HG03565 (cell line): Measurements from ENCODE around the gene DIPK1C.

ENCODE experiments used
- ATAC-seq: cut with Tn5 transposase; IDR thresholded peaks from one replicate; pipeline ENCODE4 v1.9.1; 2021; ENCODE audit warnings: mild to moderate bottlenecking, moderate library complexity; ENCODE audit not compliant: unreplicated experiment

DIPK1C gene

DNA sequence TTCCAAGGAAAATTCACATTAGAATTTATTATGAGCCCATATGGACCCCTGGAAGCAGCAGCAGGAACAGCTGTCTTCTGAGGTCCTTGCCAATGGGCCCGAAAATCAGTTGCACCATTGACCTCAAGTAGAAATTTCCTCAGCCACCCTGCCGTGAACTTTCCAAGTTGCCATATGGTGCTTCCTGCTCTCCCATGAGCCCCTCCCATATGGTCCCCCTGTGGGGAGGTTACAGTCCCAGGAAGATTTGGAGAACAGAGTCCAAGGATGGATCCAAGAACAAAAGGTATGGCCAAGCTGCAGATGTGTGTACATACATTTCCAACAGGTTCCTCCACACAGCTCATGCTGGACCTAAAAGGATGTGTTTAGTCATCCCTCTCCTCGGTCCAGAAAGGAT lies 34.6 kb downstream of the DIPK1C start:
- no peak for ATAC-seq

DNA sequence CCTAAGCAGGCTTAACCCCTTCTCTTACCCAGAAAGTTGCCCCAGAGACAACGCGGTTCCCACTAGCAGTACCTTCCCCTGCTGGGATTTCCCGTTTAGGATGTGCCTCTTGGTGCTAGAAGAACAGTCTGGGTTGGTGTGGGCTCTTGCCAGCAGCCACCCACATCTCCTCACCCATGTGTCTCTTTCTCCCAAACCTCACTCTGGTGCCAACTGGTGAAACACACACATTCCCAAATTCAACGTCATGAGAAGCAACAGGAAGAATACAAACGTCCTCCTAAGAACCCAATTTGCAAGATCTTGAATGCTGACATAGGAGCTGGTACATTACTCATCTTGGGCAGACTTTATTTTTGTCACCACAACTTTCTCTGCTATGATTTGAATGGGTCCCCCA lies 36.2 kb downstream of the DIPK1C start:
- no peak for ATAC-seq

DNA sequence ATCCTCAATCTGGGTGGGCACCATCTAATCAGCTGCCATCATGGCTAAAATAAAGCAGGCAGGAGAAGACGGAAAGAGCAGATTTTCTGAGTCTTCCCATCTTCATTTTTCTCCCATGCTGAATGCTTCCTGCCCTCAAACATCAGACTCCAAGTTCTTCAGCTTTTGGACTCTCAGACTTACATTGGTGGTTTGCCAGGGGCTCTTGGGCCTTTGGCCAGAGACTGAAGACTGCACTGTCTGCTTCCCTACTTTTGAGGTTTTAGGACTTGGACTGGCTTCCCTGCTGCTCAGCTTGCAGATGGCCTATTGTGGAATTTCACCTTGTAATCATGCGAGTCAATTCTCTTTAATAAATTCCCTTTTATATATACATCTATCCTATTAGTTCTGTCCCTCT lies 36.6 kb downstream of the DIPK1C start:
- no peak for ATAC-seq

DNA sequence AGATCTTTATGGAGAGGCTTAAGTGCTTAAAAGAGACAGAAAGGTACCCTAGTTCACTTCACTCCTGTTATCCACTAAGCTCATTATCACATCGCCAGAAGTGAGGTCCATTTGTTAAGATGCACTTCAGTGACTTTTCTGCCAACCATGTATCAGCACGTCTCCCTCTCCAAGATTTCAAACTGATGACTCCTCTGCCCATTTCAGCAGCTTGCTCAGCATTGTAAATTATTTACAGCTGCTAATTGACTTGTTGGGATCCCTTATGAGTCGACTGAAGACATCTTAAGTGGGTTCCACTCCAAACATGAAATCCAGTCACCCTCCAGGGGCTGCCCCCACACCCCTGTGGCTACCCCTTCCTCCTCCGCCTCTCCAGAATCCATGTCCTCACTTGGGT lies 37.3 kb downstream of the DIPK1C start:
- no peak for ATAC-seq

DNA sequence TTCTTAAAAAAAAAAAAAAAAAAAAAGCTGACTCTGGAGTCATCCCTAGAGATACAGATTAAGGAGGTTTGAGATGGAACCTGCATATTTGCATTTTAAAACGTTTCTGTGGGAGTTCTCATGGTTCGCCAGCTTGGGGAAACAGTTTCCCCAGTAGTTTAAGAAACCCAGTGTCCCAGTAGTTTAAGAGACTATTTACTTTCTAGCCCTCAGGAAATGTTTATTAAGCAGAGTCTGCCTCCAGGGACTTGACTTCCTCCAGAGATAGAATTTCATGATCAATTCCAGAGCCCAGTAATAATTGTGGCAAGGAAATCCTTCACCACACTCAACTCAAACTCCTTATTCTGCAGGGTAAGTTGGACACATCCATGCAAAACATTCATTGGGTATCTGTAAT lies 39.1 kb downstream of the DIPK1C start:
- ATAC-seq = no peak

DNA sequence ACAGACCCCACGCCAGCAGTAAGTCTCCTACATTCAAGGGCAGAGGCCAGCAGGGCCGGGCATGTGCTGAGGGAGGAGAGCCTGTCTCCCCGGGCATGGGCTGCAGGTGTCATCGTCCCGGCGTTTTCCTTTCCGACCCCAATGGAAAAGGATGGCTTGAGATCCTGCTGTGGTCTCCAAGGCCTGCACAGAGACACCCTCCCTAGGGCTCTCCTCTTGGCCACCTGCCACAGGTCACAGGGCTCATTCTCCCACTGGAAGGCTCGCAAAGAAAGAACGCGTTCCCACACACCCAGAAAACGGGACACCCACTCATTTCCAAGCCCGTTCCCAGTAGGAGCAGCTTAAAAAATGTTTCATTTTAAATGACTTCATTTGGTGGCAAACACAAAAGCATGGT lies 41.0 kb downstream of the DIPK1C start:
- no peak for ATAC-seq

DNA sequence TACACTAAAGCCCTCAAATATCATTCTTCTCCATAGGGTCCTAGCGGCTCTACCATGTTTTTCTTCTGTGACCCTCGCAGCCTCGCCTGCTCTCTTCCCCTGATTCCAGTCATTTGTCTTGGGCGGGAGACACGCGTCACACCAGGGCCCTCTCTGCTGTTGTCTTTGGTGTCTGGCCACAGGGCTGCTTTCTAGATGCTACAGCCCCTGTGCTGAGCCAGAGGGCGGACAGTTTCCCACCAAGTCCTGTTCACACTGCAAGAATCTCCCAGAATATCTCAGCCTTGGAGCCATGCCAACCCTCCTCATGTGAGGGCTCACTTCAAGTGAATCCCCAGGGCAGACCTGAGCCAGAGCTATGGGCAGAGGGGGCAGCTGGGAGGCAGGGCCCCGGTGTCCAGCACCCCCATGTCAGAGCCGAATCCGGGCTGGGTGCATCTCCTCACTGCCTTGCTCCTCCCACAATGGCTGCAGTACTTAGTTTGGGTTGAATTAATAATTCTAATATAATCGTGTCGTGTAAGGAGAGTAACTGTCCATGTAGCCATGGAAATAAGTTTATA lies 42.1 kb downstream of the DIPK1C start:
- ATAC-seq = no peak

DNA sequence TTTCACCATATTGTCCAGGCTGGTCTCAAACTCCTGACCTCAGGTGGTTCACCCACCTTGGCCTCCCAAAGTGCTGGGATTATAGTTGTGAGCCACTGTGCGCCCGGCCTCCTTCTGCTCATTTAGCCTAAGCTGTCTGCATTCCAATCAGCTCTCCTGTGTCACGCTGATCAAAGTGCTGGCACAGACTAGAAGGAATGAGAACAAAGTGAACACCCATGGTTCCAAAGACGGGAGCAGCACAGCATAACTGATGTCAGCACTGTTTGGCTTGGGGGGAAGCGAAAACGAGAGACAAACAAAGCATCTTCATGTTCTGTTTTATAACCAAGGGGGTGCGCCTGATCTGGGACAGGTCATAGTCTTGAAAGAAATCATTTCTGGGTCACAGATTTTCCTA lies 43.3 kb downstream of the DIPK1C start:
- ATAC-seq = no peak

DNA sequence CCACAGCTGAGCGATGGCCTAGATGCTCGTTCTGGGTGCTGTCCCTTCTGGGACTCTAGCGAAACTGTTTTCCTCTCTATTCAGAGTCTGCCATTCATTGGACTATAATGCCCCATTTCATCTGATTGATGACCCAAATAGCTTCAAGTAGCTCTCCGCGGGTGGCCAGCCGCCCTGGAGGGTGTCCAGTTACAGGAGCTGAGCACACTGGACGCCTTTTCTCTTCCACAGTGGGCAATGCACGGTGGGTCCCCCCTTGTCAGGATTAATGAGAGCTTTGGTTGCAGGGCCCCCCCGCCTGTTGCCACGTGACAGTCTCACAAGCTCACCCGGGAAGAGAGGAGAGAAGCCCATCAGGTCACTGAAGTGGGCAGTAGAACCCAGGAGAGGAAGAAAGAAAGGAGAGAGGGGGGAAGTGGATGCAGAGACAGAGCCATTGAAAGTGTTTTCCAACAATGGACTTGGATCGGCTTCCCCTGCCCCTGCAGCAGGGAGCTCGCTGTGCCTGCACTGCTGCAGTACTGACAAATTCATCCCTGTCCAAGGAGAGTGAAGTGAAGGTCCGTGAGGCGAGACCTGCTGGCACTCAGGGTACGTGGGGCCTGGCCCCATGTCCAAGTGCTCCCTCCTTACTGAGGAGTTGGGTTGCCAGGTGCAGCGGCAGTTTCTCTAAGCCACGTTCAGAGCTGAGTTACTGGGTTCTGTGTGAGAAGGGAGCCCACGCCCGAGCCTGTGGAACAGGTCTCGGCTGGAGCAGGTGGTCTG lies 44.8 kb downstream of the DIPK1C start:
- no peak for ATAC-seq

DNA sequence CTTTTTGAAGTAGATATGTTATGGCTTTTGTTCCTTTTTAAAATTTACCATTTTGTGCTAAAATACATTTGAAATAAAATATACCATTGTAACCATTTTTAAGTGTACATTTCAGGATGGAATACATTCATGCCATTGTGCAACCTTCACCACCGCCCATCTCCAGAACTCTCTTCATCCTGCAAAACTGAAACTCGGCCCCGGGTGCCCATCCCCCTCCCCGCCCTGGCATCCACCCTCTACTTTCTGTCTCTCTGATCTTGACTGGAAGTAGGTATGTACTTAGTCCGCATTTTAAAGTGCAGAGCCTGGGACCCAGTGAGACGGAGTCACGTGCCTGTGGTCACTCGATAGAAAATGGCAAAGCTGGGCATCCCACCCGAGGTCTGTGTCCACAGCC lies 45.6 kb downstream of the DIPK1C start:
- ATAC-seq = no peak

DNA sequence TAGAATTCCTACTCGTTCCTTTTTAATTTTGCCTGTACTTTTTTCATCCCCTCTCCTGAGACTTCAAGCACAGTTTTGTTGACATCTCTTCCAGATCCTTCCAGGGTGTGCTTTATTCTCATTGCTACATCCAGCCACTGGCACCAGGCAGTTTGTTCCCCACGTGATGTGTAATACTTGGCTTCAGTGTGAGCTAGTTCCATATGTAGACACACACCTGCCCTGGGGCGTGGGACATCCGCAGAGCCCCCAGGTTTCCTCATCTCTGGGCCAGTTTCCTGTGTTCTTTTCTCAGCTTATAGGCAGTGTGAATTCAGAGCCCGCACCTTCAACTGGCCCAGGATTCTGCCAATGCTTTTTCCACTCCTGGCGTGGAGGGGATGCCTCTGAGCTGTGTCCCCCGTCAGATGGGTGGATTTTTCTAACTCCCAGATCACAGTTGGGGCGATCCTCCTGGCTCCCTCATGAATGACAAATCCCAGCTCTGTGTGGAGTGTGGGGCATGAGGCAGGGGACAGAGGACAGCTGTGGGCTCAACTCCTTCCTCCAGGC lies 46.6 kb downstream of the DIPK1C start:
- ATAC-seq = no peak

DNA sequence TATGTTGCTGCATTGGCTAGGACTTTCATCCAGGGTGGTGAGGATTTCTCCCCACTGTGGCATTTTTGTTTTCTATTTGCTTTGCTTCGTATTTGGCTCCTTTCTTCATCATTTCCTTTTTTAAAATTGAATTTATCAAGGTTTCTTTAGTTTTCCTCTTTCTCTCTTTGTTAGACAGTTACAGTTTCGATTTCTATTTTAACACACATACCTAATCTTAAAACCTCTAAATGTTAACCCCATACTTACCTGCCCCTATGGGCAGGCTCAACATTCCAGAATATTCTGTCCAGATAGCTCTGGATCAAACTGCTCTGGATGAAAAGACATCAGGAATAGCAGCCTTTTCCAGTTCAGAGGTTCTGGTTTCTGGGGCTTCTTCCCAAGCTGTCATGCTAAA lies 49.2 kb downstream of the DIPK1C start:
- no peak for ATAC-seq

DNA sequence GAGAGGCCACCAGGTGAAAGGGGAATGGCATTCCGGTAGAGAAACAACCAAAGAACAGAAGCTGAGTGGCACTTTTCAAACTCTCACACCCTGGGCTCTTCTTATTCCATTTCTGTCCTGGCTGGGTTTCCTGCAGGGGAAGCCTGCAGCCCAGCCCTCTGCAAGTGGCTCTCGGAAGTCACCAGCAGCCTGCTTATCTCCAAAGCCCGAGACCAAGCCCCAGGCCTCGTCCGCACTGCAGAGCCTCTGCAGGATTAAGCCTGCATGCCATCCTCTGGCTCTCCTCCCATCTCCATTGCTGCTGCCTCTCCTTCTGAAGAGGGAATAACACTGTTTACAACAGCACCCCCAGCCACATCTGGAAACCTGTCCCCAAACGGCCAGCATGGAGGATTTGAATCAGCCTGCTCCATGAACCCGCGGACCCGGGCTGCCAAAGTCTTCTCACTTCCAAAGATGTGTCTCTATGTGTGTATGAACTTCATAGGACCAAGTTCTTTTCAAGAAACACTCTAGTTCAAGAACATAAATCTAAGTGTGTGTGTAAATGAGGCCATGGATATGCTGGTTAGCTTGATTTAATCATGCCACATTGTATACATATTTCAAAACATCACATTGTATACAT lies 54.2 kb downstream of the DIPK1C start:
- no peak for ATAC-seq

DNA sequence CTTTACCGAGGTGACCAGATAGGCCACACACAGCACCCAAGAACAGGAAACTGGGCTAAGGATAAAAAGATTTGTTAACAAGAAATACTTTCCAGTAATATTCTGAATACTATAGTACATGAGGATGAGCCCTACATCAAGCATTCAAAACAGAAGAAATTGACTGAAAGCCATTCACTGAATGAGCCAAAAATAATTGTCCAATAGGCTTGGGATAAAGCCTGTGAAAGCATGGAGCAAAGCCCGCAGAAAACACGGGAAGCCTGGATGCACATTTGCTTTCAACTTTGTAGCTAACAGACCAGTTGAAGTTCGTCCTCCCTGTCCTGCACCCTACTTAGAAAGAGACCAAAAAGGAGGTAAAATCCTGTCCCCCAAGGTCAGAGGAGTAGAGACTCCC lies 56.3 kb downstream of the DIPK1C start:
- no peak for ATAC-seq

DNA sequence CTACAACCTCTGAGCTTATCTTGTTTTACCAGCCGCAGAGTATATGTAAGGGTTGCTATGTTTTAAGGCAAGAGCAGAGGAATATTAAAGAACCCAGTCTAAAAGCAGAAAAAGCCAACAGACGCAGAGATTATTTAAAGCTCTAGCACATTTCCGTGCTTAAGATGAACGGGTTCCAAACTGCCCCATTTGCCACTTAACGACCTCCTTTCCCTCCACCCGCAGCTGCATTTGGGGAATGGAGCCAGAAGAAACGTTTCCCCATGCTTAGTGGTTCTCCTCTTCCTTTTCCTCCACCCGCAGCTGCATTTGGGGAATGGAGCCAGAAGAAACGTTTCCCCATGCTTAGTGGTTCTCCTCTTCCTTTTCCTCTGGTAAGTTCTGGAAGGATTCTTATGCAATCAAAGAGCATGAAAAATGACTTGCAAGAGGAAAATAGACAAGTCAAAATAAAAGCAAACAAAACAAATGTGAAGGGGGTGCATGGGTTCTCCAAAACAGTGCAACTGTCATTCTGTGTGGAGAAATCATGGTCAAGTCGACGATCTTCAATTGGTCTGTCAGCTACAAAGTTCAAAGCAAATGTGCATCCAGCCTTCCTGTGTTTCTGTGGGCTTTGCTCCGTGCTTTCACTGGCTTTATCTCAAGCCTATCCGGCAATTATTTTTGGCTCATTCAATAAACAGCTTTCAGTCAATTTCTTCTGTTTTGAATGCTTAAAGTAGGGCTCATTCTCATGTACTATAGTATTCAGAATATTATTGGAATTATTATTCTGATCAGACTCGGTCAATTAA lies 57.8 kb downstream of the DIPK1C start:
- ATAC-seq = no peak

DNA sequence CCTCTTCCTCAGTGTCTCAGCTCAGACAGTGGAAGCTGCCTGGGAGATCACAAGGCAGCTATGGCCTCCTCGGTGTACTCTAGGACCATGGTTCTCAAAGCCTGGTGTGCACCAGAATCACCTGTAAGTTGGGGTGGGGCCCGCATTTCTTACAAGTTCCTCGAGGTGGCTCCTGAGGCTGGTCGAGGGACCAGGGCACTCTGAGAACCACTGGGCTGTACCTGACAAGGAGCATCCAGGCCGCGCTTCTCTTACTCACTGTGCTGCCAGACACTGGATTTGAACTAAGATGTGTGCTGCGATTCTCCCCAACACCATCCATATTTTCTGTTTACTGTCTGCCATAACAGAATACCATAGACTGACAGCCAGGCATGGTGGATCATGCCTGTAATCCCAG lies 59.5 kb downstream of the DIPK1C start:
- no peak for ATAC-seq

DNA sequence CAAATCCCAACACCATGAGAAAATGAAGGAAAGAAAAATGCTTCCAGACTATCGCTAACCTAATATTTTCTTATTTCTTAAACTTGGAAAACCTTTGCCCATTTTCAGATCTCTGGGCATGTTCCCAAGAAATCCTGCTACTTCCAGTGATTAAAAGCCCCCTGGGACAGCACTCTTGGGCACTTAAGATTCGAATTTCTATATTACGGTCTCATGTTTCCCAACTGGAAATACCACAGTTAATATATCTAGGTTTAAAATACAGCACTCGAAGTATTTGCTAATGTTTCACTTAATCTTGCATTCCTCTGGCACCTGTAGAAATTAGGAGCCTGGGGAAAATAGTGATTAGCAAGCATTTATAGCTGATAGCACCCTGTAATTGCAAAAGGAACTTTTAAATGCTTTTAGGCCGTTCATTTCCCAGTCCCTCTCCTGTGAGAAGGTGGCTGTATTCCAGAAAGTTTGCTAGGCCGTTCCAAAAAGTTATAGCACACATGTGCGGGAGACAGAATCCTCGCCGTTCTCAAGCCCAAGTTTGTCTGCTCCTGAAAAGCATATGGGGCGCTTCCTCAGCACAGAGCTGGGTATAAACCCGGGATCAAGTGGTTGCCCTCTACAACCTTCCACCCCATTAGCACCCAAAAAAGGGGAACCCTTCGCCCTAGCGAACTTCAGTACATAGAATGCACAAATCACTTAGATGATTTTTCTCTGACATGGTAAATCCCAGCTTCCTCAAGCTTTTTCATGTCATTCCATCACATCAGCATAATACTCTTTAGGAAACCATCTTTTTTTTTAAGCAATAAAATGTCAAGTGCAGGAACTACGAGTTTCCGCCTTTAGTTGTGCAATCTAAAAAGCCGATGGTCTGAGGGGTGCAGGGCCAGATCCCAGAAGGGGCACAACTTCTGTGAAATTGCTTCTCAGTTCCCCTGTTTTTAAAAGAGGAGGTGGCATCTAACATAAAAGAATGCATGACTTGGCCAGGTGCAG lies 60.6 kb downstream of the DIPK1C start:
- ATAC-seq = no peak

DNA sequence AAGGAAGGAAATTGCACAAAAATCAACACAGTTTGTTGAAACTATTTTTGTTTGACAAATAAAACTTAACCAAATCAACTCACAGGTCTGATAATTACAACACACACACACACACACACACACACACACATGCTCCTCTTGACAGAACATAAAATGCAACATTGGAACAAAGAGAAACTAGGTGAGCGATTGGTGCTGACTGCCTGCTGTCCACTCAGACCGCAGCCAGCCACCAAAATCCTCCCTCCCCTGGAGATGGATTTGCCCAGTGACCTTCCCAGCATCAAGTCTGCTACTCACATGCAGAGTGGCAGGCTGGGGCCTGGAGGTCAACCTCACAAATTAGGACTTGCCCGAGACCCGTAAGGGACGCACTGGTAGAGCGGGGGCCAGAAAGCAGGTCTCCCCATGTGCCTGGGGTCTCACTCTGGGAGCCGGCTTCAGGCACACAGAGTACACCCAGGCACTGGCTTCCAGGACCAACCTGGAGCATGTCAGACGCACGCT lies 61.4 kb downstream of the DIPK1C start:
- no peak for ATAC-seq

DNA sequence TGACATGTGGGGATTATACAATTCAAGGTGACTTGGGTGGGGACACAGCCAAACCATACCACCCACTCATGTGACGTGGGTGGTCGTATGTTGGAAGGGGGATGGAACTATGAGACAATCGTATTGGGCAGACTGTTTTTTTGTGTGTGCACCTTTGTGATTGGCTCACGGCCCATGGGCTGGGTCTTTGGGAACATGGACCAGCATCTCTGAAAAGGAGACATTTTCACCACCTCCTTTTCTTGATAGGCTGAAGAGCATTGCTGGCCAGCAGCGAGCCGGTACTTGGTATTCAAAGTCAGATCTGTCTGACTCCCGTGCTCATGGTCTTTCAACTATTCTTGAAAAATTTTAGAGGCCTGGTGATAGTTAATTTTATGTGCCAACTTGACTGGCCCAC lies 62.1 kb downstream of the DIPK1C start:
- ATAC-seq = no peak

DNA sequence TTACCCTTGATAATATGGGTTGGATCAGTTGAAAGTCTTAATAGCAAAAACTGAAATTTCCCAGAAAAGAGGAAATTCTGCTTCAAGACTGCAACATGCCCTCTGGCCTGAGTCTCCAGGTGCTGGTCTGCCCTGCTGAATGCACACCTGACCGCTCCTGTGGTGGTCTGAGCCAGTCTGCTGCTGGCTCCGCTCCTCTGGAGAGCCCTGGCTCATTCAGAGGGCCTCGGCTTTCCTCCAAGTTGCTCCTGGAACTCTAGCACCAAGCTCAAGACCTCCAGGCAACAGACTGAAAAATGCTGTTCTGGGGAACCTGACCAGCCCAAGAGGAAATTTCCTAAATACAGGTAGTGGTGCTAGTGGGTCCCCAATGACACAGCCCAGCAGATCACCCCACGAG lies 64.8 kb downstream of the DIPK1C start:
- ATAC-seq = no peak
